Ramos (cell line): ENCODE data around the gene SPINT1.

ENCODE experiments used
- in situ Hi-C: fragments of 300-500 bp; cut with MboI; formaldehyde crosslinking; loops from one replicate; pipeline ENCODE4 v1.14.3; 2022; ENCODE audit warnings: low sequenced_read_pairs; ENCODE audit not compliant: unreplicated experiment

Gene SPINT1

GRCh38 chr15:40906991-40907802 lies 63.3 kb downstream of the SPINT1 start:
- in situ Hi-C loops, result no loop called here
